ENCODE data around the gene CCDC88B.
A peak's percentile ranks its signal among the peaks of the same experiment; 100 is the strongest.
"Not testable (repeated sequence)": the region's sequence is repeated elsewhere in the genome, so short reads cannot be mapped to it uniquely, and the experiment has no call there.

CCDC88B gene

DNA sequence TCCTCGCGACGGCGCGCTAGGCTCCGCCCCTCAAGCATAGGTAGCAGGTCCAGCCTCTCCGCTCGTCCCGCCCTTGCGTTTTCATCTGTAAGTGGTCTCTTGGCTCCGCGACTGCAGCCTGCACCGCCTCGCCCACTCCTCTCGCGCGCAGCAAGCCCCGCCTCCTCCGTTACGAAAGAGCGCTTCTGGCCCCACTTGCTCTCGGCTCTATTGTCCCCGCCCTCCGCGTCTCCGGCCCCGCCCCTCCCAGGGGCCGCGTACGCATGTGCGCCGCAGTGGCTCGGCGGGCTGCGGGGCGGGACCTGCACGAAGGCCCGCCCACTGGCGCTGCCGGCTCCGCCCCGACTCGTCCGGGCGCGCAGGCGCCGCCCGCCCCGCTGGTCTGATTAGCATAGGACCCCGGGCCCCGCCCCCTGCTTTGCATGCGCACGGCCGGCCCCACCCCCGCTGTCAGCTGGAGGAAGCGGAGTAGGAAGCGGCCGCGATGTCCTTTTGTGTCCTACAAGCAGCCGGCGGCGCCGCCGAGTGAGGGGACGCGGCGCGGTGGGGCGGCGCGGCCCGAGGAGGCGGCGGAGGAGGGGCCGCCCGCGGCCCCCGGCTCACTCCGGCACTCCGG lies 34.8 kb upstream of the CCDC88B start, which contains the start of gene ESRRA:
Gene ESRRA, plus strand, starts transcription at position 450 of the 616 bp plus-strand sequence. CDS start 1,656 bp downstream, outside the sequence.
- peaks cover 7% of the 10 kb centered on the region for H3K79me2 ChIP-seq (ENCODE audit: control insufficient read depth, insufficient read depth, low read length)
- H3K36me3 ChIP-seq (ENCODE audit: control insufficient read depth, insufficient read depth, low read length), result no peaks in the 10 kb centered on the region
- peak within 1 kb of the TSS; percentile 86 for H3K18ac ChIP-seq (ENCODE audit: low read length)
- peak within 1 kb of the TSS; percentile 91 for H3K56ac ChIP-seq (ENCODE audit: low read length)
- H4K5ac ChIP-seq (ENCODE audit: low read length), result no peak within 1 kb of the TSS
- peaks cover 4% of the 10 kb centered on the region for H3K27me3 ChIP-seq (ENCODE audit: insufficient read depth, low read length, poor library complexity)
- peak within 1 kb of the TSS; percentile 81 for H3K27ac ChIP-seq (ENCODE audit: low read depth, low read length)
- H3K4me1 ChIP-seq (ENCODE audit: control insufficient read depth, low read depth, low read length), result peaks cover 4% of the 10 kb centered on the region
- H3K79me1 ChIP-seq (ENCODE audit: low read length), result peaks cover 9% of the 10 kb centered on the region
- peak within 1 kb of the TSS; percentile 79 for H3K4me3 ChIP-seq (ENCODE audit: low read length)
- H3K4ac ChIP-seq (ENCODE audit: low read depth, low read length), result peak within 1 kb of the TSS; percentile 41
- no peak within 1 kb of the TSS for H4K8ac ChIP-seq (ENCODE audit: low read depth, low read length)
- H3K4me2 ChIP-seq (ENCODE audit: low read length), result peak within 1 kb of the TSS; percentile 64
- H3K23ac ChIP-seq (ENCODE audit: low read length), result peak within 1 kb of the TSS; percentile 90
- H2AK5ac ChIP-seq (ENCODE audit: low read length), result peak within 1 kb of the TSS; percentile 95
- H2BK5ac ChIP-seq (ENCODE audit: low read length), result peak within 1 kb of the TSS; percentile 60
- H2BK120ac ChIP-seq (ENCODE audit: low read depth, low read length), result no peak within 1 kb of the TSS
- no peak within 1 kb of the TSS for H2BK15ac ChIP-seq (replicated peaks; ENCODE audit: low read depth)
- peak within 1 kb of the TSS; percentile 86 for H3K9ac ChIP-seq (ENCODE audit: low read length)
- no CpG with 5 or more reads among the region's 81 CpGs for WGBS (ENCODE audit: extremely low coverage, insufficient coverage, low lambda C conversion rate)
- peak; percentile 99 for DNase-seq

DNA sequence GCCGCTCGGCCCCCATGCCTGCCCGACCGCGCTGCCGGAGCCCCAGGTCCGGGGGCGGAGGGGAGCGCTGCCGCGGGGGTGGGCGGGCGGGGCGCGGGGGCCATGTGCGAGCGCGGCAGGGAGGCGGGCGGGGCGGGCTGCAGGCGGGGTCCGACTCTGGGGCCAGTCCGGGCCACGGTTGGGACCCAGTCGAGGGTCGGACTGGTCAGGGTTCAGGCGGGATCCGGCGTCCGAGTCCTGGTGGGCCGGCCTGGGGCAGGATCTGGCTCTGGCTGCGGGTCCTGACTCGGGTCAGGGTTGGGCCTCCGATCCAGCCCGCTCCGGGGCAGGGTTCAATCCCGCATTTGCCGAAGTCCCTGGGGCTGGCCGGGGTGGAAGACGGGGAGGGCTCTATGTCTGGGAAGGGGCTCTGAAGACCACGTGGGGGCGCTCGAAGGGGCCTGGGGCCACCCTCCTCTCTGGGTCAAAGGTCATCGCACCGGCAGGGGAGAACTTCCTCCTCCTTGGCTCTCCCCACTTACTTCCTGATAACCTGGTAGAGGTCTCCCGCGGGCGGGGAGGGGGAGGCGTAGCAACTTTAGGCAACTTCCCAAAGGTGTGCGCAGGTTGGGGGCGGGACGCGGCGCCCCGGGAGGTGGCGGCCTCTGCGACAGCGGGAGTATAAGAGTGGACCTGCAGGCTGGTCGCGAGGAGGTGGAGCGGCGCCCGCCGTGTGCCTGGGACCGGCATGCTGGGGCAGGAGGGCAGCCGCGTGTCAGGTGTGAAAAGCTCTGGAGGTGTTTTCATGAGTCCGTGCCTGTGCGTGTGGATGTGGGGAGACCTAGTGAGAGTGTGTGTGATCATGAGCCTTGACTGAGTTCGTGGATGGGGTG lies 34.1 kb upstream of the CCDC88B start:
- Histone ChIP-seq H2BK120ac (ENCODE audit: low read depth, low read length) (no peak overlapping the region), H2BK5ac (ENCODE audit: low read length) (peak overlapping the region; percentile 44), H2BK15ac (replicated peaks; ENCODE audit: low read depth) (no peak overlapping the region), H2AK5ac (ENCODE audit: low read length) (peak overlapping the region; percentile 95), H4K5ac (ENCODE audit: low read length) (no peak overlapping the region), H3K18ac (ENCODE audit: low read length) (peak overlapping the region; percentile 86), H3K4me2 (ENCODE audit: low read length) (peak overlapping the region; percentile 64), H3K79me2 (ENCODE audit: control insufficient read depth, insufficient read depth, low read length) (peaks cover 7% of the 10 kb centered on the region), H3K27ac (ENCODE audit: low read depth, low read length) (peak overlapping the region; percentile 81), H3K4me1 (ENCODE audit: control insufficient read depth, low read depth, low read length) (peaks cover 4% of the 10 kb centered on the region), H3K4ac (ENCODE audit: low read depth, low read length) (peak overlapping the region; percentile 41), H3K36me3 (ENCODE audit: control insufficient read depth, insufficient read depth, low read length) (no peaks in the 10 kb centered on the region), H4K8ac (ENCODE audit: low read depth, low read length) (no peak overlapping the region), H3K79me1 (ENCODE audit: low read length) (peaks cover 9% of the 10 kb centered on the region), H3K56ac (ENCODE audit: low read length) (peak overlapping the region; percentile 89), H3K23ac (ENCODE audit: low read length) (peak overlapping the region; percentile 90), H3K9ac (ENCODE audit: low read length) (peak overlapping the region; percentile 86), H3K27me3 (ENCODE audit: insufficient read depth, low read length, poor library complexity) (no peaks in the 10 kb centered on the region), H3K4me3 (ENCODE audit: low read length) (peak overlapping the region; percentile 79)
- DNase-seq, result peak; percentile 88
- WGBS (ENCODE audit: extremely low coverage, insufficient coverage, low lambda C conversion rate), result no CpG with 5 or more reads among the region's 71 CpGs

DNA sequence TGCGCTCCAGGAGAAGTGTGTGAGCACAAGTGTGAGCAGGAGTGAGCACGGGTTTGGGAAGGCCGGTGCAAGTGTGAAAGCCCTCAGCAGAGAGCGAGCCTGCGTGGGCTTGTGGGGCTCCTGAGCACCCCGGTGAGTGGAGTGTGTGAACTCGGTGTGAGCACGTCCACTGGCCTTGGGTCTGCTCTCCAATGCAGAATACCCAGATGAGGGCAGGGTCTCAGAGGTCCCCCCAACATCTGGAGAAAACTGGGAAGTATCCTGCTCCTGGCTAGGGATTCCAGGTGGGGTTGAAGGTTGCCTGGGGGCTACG lies 33.5 kb upstream of the CCDC88B start:
- no peak overlapping the region for H3K18ac ChIP-seq (ENCODE audit: low read length)
- peaks cover 7% of the 10 kb centered on the region for H3K79me2 ChIP-seq (ENCODE audit: control insufficient read depth, insufficient read depth, low read length)
- no peak overlapping the region for H4K8ac ChIP-seq (ENCODE audit: low read depth, low read length)
- H3K56ac ChIP-seq (ENCODE audit: low read length), result peak overlapping the region; percentile 89
- no peak overlapping the region for H3K27ac ChIP-seq (ENCODE audit: low read depth, low read length)
- peak overlapping the region; percentile 44 for H2BK5ac ChIP-seq (ENCODE audit: low read length)
- peak overlapping the region; percentile 79 for H3K4me3 ChIP-seq (ENCODE audit: low read length)
- no peaks in the 10 kb centered on the region for H3K36me3 ChIP-seq (ENCODE audit: control insufficient read depth, insufficient read depth, low read length)
- H3K4me1 ChIP-seq (ENCODE audit: control insufficient read depth, low read depth, low read length), result peaks cover 4% of the 10 kb centered on the region
- H3K4me2 ChIP-seq (ENCODE audit: low read length), result peak overlapping the region; percentile 64
- H3K4ac ChIP-seq (ENCODE audit: low read depth, low read length), result no peak overlapping the region
- peaks cover 9% of the 10 kb centered on the region for H3K79me1 ChIP-seq (ENCODE audit: low read length)
- peak overlapping the region; percentile 90 for H3K23ac ChIP-seq (ENCODE audit: low read length)
- peak overlapping the region; percentile 86 for H3K9ac ChIP-seq (ENCODE audit: low read length)
- H3K27me3 ChIP-seq (ENCODE audit: insufficient read depth, low read length, poor library complexity), result no peaks in the 10 kb centered on the region
- DNase-seq, result no peak
- peak overlapping the region; percentile 95 for H2AK5ac ChIP-seq (ENCODE audit: low read length)
- no CpG with 5 or more reads among the region's 9 CpGs for WGBS (ENCODE audit: extremely low coverage, insufficient coverage, low lambda C conversion rate)
- H2BK120ac ChIP-seq (ENCODE audit: low read depth, low read length), result no peak overlapping the region
- H4K5ac ChIP-seq (ENCODE audit: low read length), result no peak overlapping the region
- H2BK15ac ChIP-seq (replicated peaks; ENCODE audit: low read depth), result no peak overlapping the region

DNA sequence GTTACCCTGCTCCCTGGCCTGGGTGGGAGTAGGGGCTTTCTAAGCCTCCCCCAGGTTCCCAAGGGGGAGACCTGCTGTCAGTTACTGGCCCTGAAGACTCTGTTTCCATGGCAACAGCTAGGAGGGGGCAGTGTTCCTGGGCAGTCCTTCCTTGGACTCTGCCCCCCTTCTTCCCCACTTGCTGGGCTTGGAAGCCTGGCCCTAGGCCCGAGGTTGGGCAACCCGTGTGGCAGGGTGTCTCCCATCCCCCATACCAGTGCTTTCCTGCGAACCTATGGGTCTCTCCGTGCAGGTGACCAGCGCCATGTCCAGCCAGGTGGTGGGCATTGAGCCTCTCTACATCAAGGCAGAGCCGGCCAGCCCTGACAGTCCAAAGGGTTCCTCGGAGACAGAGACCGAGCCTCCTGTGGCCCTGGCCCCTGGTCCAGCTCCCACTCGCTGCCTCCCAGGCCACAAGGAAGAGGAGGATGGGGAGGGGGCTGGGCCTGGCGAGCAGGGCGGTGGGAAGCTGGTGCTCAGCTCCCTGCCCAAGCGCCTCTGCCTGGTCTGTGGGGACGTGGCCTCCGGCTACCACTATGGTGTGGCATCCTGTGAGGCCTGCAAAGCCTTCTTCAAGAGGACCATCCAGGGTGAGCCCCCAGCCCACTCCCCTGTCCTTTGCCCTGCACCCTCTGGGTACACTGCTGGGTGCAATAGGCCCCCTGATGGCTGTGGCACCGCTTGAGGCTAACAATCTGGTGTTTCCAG lies 33.0 kb upstream of the CCDC88B start:
- H3K56ac ChIP-seq (ENCODE audit: low read length), result peak overlapping the region; percentile 89
- no peak for DNase-seq
- peak overlapping the region; percentile 86 for H3K9ac ChIP-seq (ENCODE audit: low read length)
- peaks cover 4% of the 10 kb centered on the region for H3K4me1 ChIP-seq (ENCODE audit: control insufficient read depth, low read depth, low read length)
- no peak overlapping the region for H2BK120ac ChIP-seq (ENCODE audit: low read depth, low read length)
- peak overlapping the region; percentile 64 for H3K4me2 ChIP-seq (ENCODE audit: low read length)
- H3K79me1 ChIP-seq (ENCODE audit: low read length), result peaks cover 9% of the 10 kb centered on the region
- H3K18ac ChIP-seq (ENCODE audit: low read length), result no peak overlapping the region
- H2BK5ac ChIP-seq (ENCODE audit: low read length), result no peak overlapping the region
- no peaks in the 10 kb centered on the region for H3K36me3 ChIP-seq (ENCODE audit: control insufficient read depth, insufficient read depth, low read length)
- H3K79me2 ChIP-seq (ENCODE audit: control insufficient read depth, insufficient read depth, low read length), result peaks cover 7% of the 10 kb centered on the region
- H3K23ac ChIP-seq (ENCODE audit: low read length), result peak overlapping the region; percentile 90
- H2BK15ac ChIP-seq (replicated peaks; ENCODE audit: low read depth), result no peak overlapping the region
- no peaks in the 10 kb centered on the region for H3K27me3 ChIP-seq (ENCODE audit: insufficient read depth, low read length, poor library complexity)
- H2AK5ac ChIP-seq (ENCODE audit: low read length), result peak overlapping the region; percentile 95
- H3K27ac ChIP-seq (ENCODE audit: low read depth, low read length), result no peak overlapping the region
- H4K8ac ChIP-seq (ENCODE audit: low read depth, low read length), result no peak overlapping the region
- H4K5ac ChIP-seq (ENCODE audit: low read length), result no peak overlapping the region
- no peak overlapping the region for H3K4ac ChIP-seq (ENCODE audit: low read depth, low read length)
- no peak overlapping the region for H3K4me3 ChIP-seq (ENCODE audit: low read length)
- no CpG with 5 or more reads among the region's 15 CpGs for WGBS (ENCODE audit: extremely low coverage, insufficient coverage, low lambda C conversion rate)

DNA sequence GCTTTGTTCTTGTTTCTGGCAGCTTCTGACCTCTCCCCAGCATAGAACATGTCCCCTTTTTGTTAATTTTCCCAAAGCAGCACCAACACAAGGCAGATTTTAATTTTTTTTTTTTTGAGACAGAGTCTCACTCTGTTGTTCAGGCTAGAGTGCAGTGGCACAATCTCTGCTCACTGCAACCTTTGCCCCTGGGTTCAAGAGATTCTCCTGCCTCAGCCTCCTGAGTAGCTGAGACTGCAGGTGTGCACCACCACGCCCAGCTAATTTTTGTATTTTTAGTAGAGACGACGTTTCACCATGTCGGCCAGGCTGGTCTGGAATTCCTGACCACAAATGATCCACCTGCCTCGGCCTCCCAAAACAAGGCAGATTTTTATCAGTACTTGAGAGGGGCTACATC lies 32.2 kb upstream of the CCDC88B start:
- not testable (repeated sequence) for H3K27ac ChIP-seq (ENCODE audit: low read depth, low read length)

More for the DNA sequence above, 32.2 kb upstream of the CCDC88B start:
- not testable (repeated sequence) for H3K4me1 ChIP-seq (ENCODE audit: control insufficient read depth, low read depth, low read length); H4K5ac ChIP-seq (ENCODE audit: low read length); H3K27me3 ChIP-seq (ENCODE audit: insufficient read depth, low read length, poor library complexity); H3K4ac ChIP-seq (ENCODE audit: low read depth, low read length); H2BK120ac ChIP-seq (ENCODE audit: low read depth, low read length); H3K23ac ChIP-seq (ENCODE audit: low read length); H4K8ac ChIP-seq (ENCODE audit: low read depth, low read length); H3K4me3 ChIP-seq (ENCODE audit: low read length); H3K79me2 ChIP-seq (ENCODE audit: control insufficient read depth, insufficient read depth, low read length); H3K56ac ChIP-seq (ENCODE audit: low read length); H3K4me2 ChIP-seq (ENCODE audit: low read length); H3K9ac ChIP-seq (ENCODE audit: low read length); DNase-seq; H2BK15ac ChIP-seq (replicated peaks; ENCODE audit: low read depth); H2AK5ac ChIP-seq (ENCODE audit: low read length); H3K79me1 ChIP-seq (ENCODE audit: low read length); H3K18ac ChIP-seq (ENCODE audit: low read length); H3K36me3 ChIP-seq (ENCODE audit: control insufficient read depth, insufficient read depth, low read length); H2BK5ac ChIP-seq (ENCODE audit: low read length)
- no CpG with 5 or more reads among the region's 5 CpGs for WGBS (ENCODE audit: extremely low coverage, insufficient coverage, low lambda C conversion rate)

All from mesendoderm (in vitro differentiated cells).